Endothelial cell (in vitro differentiated cells): ENCODE data around the gene KRT31. TPM values are rescaled to one million over a fixed set of nuclear protein-coding genes. Genes with fewer than 3 reads are reported as not detected.

Experiments used
- DNase-seq: peaks from one replicate; pipeline ENCODE4 v3.0.0; 2021; ENCODE audit warnings: low spot score
- H3K27ac Mint-ChIP-seq: one replicate; pipeline ENCODE4 v1.8.0; 2021; ENCODE audit warnings: mixed read lengths, inconsistent platforms; ENCODE audit not compliant: unreplicated experiment
- H3K27me3 Mint-ChIP-seq: one replicate; pipeline ENCODE4 v1.8.0; 2021; ENCODE audit warnings: mild to moderate bottlenecking, moderate library complexity, mixed read lengths, inconsistent platforms; ENCODE audit not compliant: unreplicated experiment
- H3K36me3 Mint-ChIP-seq: one replicate; pipeline ENCODE4 v1.8.0; 2021; ENCODE audit warnings: mild to moderate bottlenecking, low read depth, mixed read lengths, inconsistent platforms; ENCODE audit not compliant: unreplicated experiment
- H3K4me1 Mint-ChIP-seq: one replicate; pipeline ENCODE4 v1.8.0; 2021; ENCODE audit warnings: mild to moderate bottlenecking, mixed read lengths, inconsistent platforms; ENCODE audit not compliant: unreplicated experiment
- H3K4me3 Mint-ChIP-seq: one replicate; pipeline ENCODE4 v1.8.0; 2021; ENCODE audit warnings: mild to moderate bottlenecking, mixed read lengths, inconsistent platforms; ENCODE audit not compliant: unreplicated experiment
- H3K9me3 Mint-ChIP-seq: one replicate; pipeline ENCODE4 v1.8.0; 2021; ENCODE audit warnings: mixed read lengths, inconsistent platforms; ENCODE audit not compliant: unreplicated experiment
- total RNA-seq: library from RNA; stranded (reverse); fragmentation: NEBNext Ultra II Directional; extraction: Animal tissue kit (Norgen Biotek cat#: 25700); gene quantifications from one replicate; pipeline ENCODE4 v1.2.1, GENCODE V29; 2021; ENCODE audit not compliant: unreplicated experiment
- TF ChIP-seq, protein P1 (sequence below): fragments of 200-600 bp; sonication (generic); IDR thresholded peaks from one replicate; pipeline ENCODE4 v1.5.0; 2021; ENCODE audit warnings: antibody characterized with exemption; ENCODE audit not compliant: unreplicated experiment

The KRT31 gene
- total RNA-seq, 1 donor from 2014 or later, result not detected

DNA sequence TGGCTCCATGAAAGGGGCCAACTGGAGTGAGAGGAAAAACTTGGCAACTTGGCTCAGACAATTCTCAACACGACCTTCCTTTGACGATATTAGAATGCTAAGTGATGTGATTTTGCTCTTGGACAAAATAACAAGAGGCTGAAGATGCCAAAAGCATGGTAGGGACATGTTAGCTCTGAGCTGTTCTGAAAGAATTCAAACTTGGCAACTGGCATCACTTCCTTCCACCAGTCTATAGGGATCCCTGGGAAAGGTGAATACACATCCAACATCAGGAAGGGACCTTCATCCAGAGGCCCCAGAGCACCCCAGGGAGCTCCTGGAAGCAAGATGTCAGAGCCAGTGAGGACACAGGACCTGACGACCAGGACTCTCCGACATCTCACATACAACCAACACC, 22.7 kb upstream of the KRT31 start:
- Mint-ChIP-seq H3K9me3 (no peaks in the 10 kb centered on the region), H3K4me3 (no peak overlapping the region), H3K27ac (no peak overlapping the region), H3K27me3 (peaks cover 1% of the 10 kb centered on the region), H3K4me1 (no peaks in the 10 kb centered on the region), H3K36me3 (no peaks in the 10 kb centered on the region)
- TF ChIP-seq, protein P1, sequence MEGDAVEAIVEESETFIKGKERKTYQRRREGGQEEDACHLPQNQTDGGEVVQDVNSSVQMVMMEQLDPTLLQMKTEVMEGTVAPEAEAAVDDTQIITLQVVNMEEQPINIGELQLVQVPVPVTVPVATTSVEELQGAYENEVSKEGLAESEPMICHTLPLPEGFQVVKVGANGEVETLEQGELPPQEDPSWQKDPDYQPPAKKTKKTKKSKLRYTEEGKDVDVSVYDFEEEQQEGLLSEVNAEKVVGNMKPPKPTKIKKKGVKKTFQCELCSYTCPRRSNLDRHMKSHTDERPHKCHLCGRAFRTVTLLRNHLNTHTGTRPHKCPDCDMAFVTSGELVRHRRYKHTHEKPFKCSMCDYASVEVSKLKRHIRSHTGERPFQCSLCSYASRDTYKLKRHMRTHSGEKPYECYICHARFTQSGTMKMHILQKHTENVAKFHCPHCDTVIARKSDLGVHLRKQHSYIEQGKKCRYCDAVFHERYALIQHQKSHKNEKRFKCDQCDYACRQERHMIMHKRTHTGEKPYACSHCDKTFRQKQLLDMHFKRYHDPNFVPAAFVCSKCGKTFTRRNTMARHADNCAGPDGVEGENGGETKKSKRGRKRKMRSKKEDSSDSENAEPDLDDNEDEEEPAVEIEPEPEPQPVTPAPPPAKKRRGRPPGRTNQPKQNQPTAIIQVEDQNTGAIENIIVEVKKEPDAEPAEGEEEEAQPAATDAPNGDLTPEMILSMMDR, result no peak
- no peak for DNase-seq

DNA sequence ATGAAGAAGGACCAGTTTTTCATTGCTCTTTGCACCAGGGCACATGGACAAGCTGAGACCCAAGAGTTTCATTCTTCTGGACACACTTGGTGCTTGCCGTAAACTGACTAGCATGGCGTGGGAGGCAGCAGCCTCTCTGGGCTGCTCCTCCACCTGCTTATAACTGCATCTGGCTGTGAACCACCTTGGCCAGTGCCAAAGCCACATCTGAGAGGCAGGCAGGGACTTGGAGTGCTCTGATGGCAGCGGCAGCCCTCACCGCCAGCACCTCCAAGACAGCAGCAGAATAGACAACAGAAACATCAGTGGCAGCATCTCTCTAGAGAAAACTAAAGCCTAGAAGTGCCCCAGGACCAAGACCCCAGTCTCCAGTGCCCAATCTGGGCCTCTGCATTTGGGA, 22.3 kb upstream of the KRT31 start:
- Mint-ChIP-seq H3K4me3 (no peak overlapping the region), H3K27ac (no peak overlapping the region), H3K36me3 (no peaks in the 10 kb centered on the region), H3K27me3 (peaks cover 1% of the 10 kb centered on the region), H3K9me3 (no peaks in the 10 kb centered on the region), H3K4me1 (no peaks in the 10 kb centered on the region)
- no peak for DNase-seq
- TF ChIP-seq, protein P1, result no peak

DNA sequence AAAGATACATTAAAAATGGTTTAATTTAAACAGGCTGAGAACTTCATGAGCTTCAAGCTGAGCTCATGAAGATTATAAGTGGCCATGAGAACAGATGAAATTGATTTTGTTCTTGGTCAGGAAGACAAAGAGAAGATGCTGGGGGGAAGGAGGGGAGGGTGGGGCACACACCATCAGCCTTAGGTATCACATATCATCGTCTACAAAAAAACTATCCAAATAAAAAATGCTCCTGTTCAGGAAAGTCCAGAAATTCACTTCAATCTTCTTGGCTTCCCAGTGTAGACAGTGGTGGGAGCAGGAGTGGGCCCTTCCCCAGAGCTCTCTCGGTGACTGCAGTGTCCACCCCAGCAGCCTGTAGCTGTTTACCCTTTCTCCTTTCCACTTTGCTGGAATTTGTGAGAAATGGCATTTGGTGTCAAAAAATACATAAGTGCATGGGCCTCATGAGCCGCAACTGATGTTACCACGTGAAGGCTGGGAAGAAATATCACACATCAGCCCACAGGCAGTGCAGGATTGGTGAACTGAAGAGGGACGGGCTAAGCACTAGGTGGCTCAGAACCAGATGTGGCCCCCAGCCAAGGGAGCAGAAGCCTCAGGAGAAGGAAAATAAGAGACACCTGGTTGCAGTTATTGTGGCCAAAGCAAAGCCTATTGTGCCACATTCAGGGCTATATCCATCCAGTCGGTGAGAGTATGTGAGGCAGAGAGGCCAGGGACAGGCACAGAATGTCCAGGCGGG, 20.9 kb upstream of the KRT31 start:
- Mint-ChIP-seq H3K36me3 (no peaks in the 10 kb centered on the region), H3K4me1 (no peaks in the 10 kb centered on the region), H3K27me3 (peaks cover 1% of the 10 kb centered on the region), H3K27ac (no peak overlapping the region), H3K4me3 (no peak overlapping the region), H3K9me3 (no peaks in the 10 kb centered on the region)
- no peak for DNase-seq
- TF ChIP-seq, protein P1, result no peak

DNA sequence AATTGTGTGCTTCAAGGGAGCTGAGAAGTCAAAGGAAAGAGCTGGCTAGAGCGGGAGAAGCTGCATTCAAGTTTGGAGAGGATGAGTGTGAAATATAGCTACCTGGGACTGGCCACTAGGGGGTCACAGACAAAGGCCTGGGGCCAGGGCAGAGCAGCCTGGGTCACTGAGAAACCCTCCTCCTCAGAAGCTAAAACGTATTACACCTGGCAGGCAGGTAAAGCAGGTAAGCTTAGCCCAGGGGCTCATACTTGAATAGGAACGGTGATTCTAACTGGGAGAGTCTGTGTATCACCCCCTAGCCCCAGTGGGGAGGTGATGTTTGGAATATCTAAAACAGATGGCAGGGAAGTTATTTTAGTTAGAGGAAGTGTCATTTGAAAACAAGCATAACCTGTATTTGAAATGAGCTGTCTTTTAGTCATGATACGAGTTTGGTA, 20.2 kb upstream of the KRT31 start:
- Mint-ChIP-seq H3K9me3 (no peaks in the 10 kb centered on the region), H3K27ac (no peak overlapping the region), H3K27me3 (peaks cover 1% of the 10 kb centered on the region), H3K4me1 (no peaks in the 10 kb centered on the region), H3K36me3 (no peaks in the 10 kb centered on the region), H3K4me3 (no peak overlapping the region)
- DNase-seq, result peak; percentile 30
- TF ChIP-seq, protein P1, result peak; percentile 51

- Mint-ChIP-seq H3K27ac (no peak overlapping the region), H3K4me1 (no peaks in the 10 kb centered on the region), H3K4me3 (no peak overlapping the region), H3K9me3 (no peaks in the 10 kb centered on the region), H3K36me3 (no peaks in the 10 kb centered on the region), H3K27me3 (peaks cover 1% of the 10 kb centered on the region)
- TF ChIP-seq, protein P1, result no peak
- DNase-seq, result no peak
Measured at GRCh38 chr17:41417127-41417526, 19.7 kb upstream of the KRT31 start.
